Measurements from ENCODE around the gene PRM3. TPM values are rescaled to one million over a fixed set of nuclear protein-coding genes. Genes with fewer than 3 reads are reported as not detected.

The PRM3 gene
- total RNA-seq, 4 donors from 2014 or later: not detected

GRCh38 chr16:11252482-11252931, 20.9 kb downstream of the PRM3 start:
- no peak for ATAC-seq (ENCODE audit: low FRiP score)
- DNase-seq (ENCODE audit: low spot score): no peak
- TF ChIP-seq, protein P1, sequence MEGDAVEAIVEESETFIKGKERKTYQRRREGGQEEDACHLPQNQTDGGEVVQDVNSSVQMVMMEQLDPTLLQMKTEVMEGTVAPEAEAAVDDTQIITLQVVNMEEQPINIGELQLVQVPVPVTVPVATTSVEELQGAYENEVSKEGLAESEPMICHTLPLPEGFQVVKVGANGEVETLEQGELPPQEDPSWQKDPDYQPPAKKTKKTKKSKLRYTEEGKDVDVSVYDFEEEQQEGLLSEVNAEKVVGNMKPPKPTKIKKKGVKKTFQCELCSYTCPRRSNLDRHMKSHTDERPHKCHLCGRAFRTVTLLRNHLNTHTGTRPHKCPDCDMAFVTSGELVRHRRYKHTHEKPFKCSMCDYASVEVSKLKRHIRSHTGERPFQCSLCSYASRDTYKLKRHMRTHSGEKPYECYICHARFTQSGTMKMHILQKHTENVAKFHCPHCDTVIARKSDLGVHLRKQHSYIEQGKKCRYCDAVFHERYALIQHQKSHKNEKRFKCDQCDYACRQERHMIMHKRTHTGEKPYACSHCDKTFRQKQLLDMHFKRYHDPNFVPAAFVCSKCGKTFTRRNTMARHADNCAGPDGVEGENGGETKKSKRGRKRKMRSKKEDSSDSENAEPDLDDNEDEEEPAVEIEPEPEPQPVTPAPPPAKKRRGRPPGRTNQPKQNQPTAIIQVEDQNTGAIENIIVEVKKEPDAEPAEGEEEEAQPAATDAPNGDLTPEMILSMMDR (IDR thresholded peaks at IDR 0.05): no peak

DNA sequence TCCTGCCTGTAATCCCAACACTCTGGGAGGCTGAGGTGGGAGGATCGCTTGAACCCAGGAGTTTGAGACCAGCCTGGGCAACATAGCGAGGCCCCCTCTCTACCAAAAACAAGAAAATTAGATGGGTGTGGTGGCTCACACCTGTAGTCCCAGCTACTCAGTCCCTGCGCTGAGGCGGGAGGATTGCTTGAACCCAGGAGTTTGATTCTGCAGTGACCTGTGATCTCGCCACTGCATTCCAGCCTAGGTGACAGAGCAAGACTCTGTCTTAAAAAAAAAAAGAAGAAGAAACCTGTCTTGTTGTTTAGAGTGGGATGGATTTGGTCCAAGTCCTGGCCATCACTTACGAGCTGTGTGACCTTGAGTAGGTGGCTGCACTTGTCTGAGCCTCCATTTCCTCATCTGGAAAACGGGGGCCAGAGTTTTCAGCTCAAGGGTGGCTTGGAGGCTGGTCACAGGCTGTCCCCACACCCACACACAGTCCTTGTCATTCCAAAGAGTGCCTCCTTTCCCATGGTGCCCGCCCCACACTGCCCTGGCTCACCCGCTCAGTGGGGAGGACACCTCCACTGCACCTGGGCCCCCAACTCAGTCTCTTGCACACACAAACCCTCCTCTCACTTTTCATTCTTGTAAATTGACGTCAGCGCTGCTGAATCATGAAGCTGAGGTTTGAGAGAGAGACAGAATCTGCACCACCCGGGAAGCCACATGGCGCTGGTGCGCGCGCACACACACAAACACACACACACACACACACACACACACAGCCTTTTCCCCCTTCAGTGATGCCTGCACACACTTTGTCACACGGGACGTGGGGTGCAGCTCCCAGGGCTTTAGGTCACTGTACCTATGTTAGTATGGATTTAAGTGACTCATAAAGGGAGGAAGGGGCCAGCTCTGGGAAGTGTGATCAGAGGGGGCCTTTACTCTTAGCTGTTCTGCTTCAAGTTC, 21.6 kb downstream of the PRM3 start:
- TF ChIP-seq, protein P1 (IDR thresholded peaks at IDR 0.05): no peak
- no peak for ATAC-seq (ENCODE audit: low FRiP score)
- no peak for DNase-seq (ENCODE audit: low spot score)

GRCh38 chr16:11250786-11251524, 22.5 kb downstream of the PRM3 start:
- no peak for DNase-seq (ENCODE audit: low spot score)
- TF ChIP-seq, protein P1 (IDR thresholded peaks at IDR 0.05): no peak
- ATAC-seq (ENCODE audit: low FRiP score): no peak

DNA sequence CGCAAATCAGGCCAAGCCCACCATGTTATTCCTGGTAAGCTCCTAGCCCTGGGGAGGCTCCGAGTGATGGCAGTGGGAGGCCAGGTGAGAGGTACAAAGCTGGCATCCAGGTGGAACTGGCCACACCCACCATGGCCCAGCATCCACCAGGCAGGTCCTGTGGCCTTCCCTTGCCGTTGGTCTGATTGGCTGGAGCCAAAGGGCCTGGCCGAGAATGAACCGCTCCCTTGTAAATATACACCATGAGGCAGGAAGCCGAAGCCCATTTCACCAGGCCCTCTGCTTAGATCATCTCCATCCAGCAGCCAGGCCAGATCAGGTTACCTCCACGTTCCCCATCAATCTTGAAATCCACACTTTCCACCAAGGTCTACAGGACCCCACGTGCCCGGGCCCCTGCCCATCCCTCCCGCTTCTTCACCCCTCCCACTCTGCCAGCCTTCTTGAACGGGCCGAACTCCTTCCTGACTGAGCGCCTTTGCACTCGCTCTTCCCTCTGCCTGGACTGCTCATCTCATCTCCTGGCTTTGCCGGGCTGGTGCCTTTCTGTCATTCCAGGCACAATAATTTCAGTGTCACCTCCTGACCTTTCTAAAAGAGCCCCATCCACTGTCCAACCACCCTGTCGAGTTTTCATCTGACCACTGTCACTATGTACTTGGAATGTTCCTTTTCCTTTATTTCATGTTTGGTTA, 23.2 kb downstream of the PRM3 start:
- no peak for ATAC-seq (ENCODE audit: low FRiP score)

DNA sequence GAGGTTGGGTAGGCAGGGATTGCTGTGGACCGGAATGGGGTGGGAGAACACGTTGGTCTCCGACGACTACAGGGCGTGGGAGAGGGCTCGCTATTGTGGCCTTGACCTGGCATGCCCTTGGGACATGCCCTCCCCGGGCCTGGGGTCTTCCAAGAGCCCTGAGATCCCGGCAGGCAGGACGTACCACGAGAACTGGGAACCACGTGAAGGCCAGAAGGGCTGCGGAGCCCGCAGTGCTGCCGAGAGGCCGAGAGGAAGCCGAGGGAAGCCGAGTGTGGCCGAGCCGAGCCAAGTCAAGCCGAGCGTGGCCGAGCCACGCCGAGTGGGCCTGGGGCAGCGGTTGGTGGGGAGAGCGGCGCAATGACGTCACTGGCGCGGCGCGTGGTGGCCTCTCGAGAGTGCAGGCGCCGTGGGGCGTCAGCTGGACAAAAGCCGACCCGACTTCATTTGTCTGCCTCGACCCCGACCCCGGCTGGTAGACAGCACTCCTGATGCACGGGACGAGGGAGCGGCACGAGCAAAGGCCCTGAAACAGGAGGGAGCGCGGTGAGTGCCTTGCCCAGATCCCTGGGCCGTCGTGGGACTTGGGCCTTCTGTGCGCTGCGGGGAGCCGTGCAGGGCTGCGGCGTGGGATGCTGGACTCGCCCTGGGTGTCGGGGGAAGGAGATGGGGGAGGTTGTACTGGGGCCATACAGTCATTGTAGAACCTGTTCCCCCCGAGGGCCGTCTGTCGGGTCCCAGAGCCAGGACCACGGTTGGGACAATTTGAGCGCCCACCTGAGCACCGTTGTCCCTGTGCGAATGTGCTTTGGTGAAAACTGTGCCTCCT, 24.0 kb downstream of the PRM3 start:
- DNase-seq (ENCODE audit: low spot score) (no peak), ATAC-seq (ENCODE audit: low FRiP score) (no peak)
- TF ChIP-seq, protein P1 (IDR thresholded peaks at IDR 0.05): no peak

More for the DNA sequence above, 23.2 kb downstream of the PRM3 start:
- TF ChIP-seq, protein P1 (IDR thresholded peaks at IDR 0.05): no peak
- DNase-seq (ENCODE audit: low spot score): no peak

DNA sequence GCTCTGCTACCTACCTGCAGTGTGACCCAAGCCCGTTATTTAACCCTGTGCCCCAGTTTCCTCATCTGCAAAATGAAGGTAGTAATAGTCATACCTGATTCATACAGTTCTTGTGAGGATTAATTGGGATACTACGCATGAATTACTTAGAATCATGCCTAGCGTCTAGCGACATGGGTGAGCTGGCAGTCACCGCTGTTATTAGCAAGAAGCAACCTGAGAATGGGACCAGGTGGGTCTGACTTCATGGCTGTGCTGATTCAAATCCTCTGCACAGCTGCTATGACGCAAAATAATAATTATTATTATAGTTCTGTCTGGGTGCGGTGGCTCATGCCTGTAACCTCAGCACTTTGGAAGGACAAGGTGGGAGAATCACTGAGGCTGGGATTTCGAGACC, 25.3 kb downstream of the PRM3 start:
- TF ChIP-seq, protein P1 (IDR thresholded peaks at IDR 0.05): no peak
- ATAC-seq (ENCODE audit: low FRiP score) (no peak), DNase-seq (ENCODE audit: low spot score) (no peak)

Measured in omental fat pad (tissue), 4 donors.